HG03571 (cell line): Measurements from ENCODE around the gene TMEM52.

Experiments
- ATAC-seq: cut with Tn5 transposase; IDR thresholded peaks from one replicate; pipeline ENCODE4 v1.9.1; 2021; ENCODE audit not compliant: unreplicated experiment

The TMEM52 gene

DNA sequence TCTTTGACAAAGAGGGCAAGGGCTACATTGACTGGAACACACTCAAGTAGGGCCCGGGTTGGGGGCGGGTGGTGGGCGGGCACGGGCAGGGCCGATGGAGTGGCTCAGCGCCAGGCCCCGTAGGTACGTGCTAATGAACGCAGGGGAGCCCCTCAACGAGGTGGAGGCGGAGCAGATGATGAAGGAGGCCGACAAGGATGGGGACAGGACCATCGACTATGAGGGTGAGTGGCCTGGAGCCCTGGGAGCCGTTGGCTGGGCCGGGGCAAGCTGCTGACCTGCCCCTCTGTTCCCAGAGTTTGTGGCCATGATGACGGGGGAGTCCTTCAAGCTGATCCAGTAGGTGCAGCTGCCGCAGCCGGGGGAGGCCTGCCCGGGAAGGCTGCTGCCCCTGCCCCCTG lies 2.2 kb downstream of the TMEM52 start:
- ATAC-seq, result no peak

DNA sequence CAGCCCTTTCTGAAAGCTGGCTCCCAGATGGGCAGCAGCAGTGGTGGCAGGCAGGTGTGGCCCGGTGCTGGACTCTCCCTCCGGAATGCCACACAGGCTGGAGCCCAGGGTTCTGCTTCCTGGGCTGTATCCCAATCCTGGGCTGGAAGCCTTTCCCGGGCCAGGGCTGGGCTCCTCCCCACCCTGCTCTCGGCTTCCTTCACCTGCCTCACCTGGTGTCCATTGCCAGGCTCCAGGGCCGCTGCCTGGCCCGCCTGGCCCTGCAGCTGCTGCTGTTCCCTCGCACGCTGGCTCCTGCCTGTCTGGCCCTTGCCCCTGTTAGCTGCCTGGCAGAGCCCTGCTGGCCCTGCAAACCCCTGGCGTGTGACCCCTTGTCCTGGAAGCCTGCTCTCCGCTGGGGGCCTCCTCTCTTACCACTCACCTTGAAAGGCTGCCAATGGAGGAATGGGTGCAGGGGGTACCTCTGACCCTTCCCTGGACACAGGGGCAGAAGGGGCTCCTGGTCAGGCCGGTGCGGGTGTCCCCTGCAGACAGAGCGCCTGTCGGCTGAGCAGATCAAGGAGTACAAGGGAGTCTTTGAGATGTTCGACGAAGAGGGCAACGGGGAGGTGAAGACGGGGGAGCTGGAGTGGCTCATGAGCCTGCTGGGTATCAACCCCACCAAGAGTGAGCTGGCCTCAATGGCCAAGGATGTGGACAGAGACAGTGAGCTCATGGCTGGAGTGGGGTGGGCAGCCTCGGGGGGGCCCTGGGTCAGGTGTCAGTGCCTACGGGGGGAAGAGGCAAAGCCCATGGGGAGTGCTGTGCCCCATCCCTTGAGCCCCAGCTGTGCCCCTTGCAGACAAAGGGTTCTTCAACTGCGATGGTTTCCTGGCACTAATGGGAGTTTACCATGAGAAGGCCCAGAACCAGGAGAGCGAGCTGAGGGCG lies 2.9 kb downstream of the TMEM52 start:
- ATAC-seq, result no peak

DNA sequence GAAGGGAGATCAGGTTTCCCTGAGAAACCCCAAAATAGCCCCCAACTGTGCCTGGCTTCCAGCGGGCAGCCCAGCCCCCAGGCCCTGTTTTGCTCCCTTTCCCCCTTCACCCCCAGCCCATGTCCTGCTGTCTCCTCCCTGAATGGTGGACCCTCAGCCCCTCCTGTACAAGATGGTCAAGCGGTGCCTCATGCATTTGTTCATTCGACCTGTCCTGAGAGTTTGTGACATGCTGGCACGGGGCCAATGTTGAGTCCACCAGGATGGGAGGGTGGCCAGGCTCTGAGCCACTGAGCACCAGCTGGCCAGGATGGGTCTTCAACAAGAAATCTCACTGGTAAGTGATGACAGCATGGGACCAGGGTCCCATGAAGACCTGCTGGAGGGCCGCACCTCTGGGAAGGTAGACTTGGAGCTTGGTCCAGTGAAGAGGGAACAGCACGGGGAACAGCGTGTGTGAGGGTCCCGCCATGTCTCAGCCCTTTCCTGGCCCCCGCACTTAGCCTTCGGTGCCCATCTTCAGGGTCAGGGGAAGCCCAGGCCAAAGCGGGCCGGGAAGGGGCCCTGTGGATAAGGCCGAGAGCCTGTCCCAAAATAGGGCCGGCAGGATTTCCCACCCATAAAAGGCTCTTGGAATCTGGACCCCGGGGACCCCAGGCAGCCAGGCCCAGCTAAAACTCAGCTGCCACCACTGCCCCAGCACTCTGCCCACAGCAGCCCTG lies 3.9 kb downstream of the TMEM52 start, which contains the start of gene CALML6:
CALML6 (plus strand) TSS at position 290 of the 722 bp plus-strand sequence; CDS start at position 311, 21 bp downstream.
- no peak for ATAC-seq

DNA sequence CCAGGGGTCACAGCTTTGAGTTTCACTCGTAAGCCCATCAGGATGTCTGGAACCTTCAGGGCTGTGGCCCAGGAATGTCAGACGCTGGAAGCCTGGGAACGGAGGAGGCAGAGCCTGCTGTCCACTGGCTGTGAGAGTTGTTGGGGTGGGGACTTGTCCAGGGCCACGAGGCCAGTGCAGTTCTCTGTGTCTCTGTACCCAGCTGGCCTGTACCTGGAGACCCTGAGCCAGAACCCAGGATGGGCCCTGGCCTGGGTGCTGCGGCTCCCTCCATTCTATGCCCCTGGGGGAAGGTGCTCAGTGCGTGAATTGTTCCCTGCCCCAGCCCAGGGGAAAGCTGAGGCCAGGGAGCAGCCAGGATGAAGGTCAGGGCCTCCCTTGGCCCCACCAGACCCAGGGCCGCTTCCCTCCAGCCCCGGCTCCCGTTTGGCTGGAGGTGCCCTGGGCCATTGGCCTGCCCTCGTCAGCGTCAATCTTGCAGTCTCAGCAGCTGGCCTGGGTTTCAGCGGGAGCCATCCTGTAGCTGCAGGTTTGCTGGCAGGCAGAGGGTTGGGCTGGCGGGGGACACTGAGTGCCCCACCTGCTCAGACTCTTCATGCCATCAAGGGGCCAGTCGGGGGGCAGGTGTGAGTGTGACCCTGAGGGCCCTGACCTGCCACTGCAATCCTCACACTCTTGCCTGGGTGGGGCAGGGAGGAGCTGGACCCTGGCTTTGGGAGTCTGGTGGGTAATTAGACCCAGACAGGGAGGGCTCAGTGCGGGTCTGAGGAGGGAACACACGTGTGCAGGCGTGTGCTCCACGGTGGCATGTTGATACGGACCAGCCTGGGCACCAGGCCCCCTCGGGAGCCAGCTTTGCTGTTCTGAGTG lies 4.7 kb downstream of the TMEM52 start:
- no peak for ATAC-seq

DNA sequence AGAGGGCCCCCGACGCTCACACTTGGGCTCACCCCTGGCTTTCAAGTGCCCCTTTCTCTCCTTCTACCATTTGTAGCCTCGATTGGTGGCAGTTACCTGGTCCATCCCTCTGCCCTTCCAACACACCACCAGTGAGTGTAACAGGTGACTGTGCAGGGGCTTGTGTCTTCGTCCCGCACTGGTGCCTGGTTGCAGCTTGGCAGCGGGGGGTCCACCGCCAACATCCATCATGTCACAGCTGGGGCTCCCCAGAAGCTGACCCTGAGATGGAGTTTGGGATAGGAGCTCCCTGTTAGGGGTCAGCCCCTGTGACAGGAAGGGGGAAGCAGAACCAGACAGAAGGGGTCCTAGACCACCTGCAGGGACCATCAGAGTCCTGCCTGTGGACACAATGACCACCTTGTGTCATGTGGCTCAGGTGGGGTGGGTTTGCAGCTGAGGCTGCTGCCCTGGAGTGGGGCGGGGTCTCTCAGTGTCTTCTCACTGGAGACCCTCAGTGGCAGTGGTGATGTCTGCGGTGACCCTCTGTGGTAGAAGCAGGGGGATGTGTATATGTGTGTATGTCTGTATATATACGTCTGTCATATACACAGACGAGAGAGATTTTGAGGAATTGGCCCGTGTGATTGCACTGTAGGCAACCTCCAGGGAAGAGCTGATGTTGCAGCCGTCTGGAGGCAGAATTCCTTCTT lies 7.6 kb downstream of the TMEM52 start:
- no peak for ATAC-seq

DNA sequence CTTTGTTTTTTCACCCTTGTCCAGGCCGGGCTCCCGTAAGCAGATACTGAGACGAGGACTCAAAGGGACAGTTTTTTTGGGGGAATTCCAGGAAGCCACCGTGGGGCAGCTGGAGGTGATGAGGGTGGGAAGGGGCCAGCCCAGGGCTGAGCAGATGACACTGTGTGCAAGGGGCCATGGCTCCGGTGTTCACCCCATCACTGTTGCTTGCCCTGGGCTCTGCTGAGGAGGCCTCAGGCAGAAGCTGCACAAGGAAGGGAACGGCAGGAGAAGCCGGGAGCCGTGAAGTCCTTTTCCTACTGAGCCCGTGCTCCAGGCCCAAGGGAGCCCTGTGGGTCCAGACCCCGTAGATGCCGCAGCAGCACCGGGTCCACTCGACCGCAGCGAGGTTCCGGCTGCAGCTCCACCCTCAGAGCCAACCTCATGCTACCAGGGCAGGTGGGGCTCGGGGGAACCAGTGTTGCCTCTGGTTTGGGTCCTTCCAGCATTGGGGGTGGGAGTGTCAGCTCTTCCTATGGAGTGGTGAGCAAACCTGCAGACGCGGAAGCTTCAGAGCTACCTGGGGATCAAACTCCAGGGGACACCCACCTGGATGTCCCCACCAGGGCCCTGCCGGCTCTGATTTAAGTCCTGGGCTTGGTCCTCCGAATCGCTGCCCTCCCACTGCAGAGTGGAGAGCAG lies 8.3 kb downstream of the TMEM52 start:
- ATAC-seq, result no peak

DNA sequence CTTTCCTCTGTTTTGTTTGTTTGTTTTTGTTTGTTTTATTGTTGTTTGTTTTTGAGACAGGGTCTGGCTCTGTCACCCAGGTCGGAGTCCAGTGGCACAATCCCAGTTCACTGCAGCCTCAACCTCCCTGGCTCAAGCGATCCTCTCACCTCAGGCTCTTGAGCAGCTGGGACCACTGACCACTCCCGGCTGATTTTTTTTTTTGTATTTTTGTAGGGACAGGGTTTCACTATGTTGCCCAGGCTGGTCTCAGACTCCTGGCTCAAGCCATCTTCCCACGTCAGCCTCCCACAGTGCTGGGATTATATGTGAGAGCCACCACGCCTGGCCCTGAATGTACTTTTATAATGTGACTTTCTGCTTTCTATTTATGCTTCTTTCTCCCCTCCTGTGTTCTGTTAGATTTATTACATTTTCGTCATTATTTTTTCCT lies 9.0 kb downstream of the TMEM52 start:
- ATAC-seq, result no peak

DNA sequence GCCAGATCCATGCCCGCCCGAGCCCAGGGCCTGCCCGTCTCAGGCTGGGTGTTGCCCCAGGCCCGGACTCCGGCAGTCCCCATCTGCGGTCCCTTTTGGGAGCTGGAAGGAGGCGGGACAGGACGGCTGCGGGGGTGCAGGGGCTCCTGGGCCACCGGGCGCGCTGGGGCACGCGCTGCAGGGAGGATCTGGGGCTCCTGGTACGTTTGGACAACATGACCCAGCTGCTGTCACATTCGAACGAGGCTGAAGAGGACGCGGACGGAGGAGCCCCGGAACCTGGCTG lies 10.6 kb downstream of the TMEM52 start:
- no peak for ATAC-seq

DNA sequence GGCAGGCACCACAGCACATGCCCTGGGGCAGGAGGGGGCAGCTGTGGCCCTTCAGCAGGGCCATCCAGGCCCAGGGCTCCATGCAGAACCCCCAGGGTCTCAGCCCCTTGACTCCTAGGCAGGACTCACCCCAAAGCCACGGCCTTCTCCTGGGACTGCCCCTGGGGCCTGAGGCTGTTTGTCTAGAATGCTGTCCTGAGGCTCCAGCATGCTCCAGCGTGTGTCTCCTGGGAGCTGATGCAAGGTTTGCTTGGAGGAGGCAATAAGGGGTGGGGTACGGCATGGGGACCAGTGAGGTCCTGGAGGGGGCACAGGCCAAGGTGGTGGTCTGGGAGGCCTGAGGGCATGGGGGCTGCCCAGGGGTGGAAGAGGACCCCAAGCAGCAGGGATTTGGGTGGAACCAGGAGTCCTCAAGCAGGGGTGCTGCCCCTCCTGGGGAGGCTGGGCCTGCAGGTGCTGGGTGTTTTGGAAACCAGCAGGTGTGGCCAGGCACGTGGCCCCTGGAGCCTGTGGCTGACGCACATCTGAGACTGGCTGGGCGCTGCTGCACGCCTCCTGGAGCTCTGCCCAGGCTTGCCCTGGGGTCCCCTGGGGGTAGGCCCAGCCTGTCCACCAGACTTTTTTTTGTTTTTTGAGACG lies 11.9 kb downstream of the TMEM52 start:
- ATAC-seq, result no peak

DNA sequence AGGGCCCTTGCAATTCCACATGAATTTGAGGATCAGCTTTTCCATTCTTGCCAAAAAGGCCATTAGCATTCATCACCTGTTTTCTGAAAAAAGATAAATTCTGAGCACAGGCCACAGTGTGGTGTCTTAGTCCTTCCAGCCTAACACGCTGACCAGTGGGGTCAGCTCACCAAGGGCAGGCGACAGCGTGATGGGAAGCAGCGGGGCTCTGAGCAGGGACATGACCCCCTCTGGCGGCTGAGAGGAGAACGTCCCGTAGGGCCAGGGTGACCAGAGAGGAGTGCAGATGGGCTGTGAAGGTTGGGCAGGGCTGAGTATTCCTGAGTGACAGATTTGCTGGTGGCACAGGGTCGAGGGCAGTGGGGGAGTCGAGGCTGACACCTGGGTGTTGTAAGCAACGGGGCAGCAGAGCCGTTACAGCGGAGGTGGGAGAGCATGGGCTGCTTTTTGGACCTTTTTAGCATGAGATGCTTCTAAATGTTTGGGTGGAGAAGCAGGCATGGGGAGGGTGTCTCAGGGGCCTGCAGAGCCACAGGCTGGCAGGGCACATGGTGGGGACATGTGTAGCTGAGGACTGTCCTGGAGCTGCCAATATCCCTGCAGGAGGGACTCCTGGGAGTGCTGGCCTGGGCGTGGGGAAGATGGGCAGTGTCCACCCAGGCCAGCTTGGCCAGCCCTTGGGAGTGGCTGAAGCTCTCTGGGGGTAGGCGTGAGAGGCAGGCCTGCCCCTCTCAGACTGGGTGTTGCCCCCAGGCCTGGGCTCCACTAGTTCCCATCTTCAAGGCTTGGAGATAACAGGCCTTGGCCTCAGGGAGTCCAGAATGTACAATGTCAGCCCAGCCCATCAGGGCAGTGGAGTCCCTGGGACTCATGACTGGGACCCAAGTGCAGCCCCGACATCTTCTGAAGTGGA lies 12.6 kb downstream of the TMEM52 start:
- no peak for ATAC-seq

DNA sequence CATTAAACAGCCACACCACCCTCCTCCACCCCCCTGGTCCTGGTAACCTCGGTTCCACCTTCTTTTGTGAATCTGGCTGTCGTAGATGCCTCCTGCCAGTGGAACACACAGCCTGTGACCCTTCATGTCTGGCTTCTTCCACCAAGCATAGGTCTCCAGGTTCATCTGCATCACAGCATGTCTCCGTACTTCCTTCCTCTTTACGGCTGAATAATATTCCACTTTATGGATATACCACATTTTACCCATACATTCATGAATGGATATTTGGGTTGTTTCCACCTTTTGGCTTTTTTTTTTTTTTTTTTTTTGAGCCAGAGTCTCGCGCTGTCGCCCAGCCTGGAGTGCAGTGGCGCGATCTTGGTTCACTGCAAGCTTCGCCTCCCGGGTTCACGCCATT lies 15.9 kb downstream of the TMEM52 start:
- no peak for ATAC-seq

DNA sequence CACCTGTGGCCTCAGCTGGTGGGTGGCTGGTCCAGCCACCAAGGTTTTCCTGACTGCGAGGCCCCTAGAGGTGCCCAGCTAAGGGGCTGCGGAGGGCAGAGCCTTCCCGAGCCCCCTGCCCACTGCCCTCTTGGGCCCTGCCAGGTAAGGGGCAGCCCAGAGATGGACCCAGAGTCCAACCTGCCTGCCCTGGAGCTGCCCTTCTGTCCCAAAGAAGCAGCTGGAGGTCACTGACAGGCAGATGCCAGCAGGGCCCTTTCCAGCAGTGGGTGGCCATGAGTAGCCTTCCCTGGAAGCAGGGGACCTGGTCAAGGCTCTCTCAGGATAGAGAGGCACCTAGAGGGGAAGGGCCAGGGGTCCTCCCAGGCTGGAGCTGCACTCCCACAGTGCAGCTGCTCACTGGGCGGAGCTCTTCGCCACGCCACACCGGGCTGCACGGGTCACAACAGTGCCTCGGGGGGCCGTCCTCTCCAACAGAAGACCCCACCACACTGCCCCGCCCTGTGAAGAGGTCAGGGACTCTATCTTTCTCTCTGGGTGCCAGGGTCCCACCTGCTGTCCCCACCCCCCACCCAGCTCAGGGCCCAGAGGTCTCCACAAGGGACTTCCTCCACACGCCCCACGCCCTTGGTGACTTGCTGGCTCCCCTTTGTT lies 17.3 kb downstream of the TMEM52 start:
- no peak for ATAC-seq

DNA sequence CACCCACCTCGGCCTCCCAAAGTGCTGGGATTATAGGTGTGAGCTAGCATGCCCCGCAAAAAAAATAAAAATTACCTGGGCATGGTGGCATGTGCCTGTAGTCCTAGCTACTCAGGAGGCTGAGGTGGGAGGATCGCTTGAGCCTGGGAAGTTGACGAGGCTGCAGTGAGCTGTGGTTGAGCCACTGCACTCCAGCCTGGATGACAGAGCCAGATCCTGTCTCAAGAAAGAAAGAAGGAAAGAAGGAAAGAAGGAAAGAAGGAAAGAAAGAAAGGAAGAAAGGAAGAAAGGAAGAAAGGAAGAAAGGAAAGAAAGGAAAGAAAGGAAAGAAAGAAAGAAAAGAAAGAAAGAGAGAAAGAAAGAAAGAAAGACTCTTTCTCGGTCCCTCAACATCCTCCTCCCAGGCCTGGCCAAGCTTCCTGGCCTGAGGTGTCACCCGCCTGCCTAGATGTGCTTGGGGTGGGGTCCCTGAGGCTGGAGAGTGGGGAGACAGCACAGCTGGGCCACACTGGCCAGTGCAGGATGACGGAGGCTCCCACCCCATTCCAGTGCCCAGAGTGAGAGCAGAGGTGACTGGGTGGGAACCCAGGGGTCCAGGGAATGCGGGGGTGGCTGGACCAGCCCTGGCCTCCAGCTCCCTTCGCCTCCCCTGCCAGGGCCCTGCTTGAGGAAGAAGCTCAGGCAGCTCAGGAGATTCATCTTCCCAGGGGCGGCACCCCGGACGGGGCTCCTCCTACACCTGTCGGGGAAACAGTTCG lies 18.0 kb downstream of the TMEM52 start:
- ATAC-seq, result no peak

DNA sequence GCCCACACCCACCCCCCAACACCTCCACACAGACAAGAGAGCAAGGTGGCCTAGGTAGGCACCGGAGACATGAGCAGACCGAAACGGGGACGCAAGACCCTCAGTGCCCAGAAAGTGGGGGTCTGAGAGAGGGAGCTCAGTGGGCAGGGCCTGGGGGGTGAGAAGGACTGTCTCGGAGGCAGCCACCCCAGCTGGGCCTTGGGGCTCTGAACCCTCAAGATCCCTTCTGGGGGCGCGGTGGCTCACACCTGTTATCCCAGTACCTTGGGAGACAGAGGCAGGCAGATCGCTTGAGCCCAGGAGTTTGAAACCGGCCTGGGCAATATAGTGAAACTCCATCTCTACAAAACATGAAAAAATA lies 19.1 kb downstream of the TMEM52 start:
- no peak for ATAC-seq

DNA sequence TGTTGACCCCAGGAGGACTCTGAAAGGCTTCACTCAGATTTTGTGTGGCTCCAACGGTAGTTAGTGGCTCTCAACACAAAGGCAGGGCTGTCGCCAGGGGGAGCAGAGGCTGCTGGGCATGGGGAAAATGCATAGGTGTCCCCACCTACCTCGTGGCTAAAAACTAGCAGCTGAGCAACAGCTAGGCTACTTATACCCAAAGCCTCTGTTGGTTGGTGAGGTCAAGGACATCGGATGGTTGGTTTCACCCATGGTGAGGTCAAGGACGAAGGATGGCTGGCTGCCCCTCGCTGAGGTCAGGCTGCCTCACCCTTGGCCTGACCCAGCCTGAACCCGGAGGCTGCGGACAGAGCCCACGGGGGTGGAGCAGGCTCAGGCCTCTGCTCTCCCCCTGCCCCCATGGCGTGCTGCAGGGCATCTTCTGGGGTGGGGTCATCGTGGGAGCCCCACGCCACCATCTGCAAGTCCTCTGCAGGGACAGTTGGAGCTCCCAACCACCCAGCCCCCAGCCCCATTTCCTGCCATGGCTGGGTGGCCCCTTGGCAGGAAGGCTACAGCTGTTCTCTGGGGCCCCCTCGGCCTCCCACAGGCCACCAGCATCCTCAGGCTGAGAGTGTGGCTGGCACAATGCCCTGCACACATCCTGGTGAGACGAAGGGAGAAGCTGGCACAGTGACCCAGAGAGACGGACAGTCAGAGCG lies 19.7 kb downstream of the TMEM52 start:
- ATAC-seq, result no peak

DNA sequence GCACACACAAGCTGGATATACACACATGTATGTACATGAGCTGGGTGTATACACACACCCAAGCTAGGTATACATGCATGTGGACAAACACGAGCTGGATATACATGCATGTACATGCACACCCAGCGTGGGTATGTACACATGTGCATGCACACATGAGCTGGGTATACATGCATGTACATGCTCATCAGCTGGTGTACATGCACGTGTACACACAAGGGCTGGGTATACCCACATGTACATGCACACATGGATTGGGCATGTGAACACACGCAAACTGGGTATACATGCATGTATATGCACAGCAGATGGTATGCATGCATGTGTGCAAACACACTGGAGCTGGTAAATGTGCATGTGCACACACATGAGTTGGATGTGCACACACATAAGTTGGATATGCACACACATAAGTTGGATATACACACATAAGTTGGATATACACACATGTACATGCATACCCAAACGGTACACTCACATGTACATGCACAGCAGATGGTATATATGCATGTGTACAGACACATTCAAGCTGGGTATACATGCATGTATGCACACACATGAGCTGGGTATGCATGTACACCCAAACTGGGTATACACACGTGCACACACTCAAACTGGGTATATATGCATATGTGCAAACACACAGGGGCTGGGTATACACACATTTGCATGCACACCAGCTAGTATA lies 20.7 kb downstream of the TMEM52 start:
- no peak for ATAC-seq
